HG02973 (cell line): ENCODE results near the gene TSHZ2.
"Not testable (repeated sequence)": the region's sequence is repeated elsewhere in the genome, so short reads cannot be mapped to it uniquely, and the experiment has no call there.

Experiments used
- ATAC-seq: cut with Tn5 transposase; IDR thresholded peaks from one replicate; pipeline ENCODE4 v1.9.1; 2021; ENCODE audit warnings: moderate library complexity; ENCODE audit not compliant: unreplicated experiment

The TSHZ2 gene

GRCh38 chr20:53434662-53435061, 462.5 kb downstream of the TSHZ2 start:
- ATAC-seq: no peak

GRCh38 chr20:53436927-53437326, 464.8 kb downstream of the TSHZ2 start:
- ATAC-seq: not testable (repeated sequence)

DNA sequence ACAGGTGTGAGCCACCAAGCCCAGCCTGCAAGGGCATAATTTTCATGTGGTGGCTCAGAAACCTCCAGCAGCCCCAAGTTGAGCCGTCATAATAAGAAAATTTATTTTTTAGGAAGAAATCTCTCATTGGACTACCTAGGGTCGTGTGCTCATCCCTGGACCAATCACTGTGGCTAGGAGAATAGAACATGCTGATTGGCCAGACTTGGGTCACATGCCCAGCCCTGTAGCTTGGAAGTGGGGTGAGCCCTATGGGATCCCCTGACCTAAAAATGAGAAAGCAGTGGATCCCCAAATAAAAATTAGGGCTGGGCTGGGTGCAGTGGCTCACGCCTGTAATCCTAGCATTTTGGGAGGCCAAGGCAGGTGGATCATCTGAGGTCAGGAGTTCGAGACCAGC, 466.2 kb downstream of the TSHZ2 start:
- no peak for ATAC-seq

GRCh38 chr20:53439046-53439445, 466.9 kb downstream of the TSHZ2 start:
- no peak for ATAC-seq

DNA sequence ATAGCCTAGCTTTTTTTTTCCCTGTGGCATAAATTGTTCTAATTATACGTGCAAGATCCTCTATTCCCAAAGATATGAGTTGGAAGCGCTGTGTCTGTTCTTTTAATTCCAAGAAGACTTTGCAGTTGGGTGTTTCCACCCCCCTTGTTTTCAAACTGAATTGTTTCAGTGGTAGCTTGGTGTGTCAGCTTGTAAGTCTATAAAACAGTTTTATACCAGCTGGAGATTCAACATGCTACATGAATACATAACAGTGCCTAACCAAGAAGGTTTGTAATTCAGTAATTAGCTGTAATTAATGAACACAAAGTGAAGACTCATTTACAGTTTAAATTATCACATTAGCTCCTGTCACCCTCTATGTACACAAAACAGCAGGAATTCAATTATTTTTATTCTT, 467.5 kb downstream of the TSHZ2 start:
- ATAC-seq: no peak

- no peak for ATAC-seq
These were observed 472.4 kb downstream of the TSHZ2 start for GRCh38 chr20:53444401-53445149.

DNA sequence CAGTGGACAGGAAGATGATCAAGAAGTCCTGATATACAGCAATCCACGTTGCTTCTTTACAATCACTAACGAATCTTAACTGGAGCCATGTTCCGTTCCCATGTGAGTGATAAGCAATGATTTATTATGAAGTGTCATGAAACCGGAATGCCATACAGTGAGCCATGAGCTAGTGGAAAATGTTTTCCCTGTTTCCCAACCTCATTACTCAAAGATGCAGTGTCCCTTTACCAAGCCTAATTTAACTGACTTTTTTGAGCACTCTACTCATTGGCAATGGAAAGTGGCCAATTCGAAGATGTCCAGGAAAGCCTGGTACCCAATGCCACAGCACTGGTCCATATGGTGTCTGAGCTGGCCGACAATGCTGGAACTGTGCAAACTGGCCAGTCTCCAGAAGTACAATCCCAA, 473.2 kb downstream of the TSHZ2 start:
- ATAC-seq: no peak

GRCh38 chr20:53445932-53446331, 473.8 kb downstream of the TSHZ2 start:
- no peak for ATAC-seq

- ATAC-seq: no peak
These were observed 475.2 kb downstream of the TSHZ2 start for GRCh38 chr20:53447316-53447715.

GRCh38 chr20:53448426-53448825, 476.3 kb downstream of the TSHZ2 start:
- ATAC-seq: no peak

- ATAC-seq: no peak
These were observed 476.7 kb downstream of the TSHZ2 start for GRCh38 chr20:53448875-53449274.

- ATAC-seq: no peak
These were observed 480.9 kb downstream of the TSHZ2 start for GRCh38 chr20:53453076-53453475.

- no peak for ATAC-seq
These were observed 482.6 kb downstream of the TSHZ2 start for GRCh38 chr20:53454675-53455276.

- ATAC-seq: no peak
These were observed 491.2 kb downstream of the TSHZ2 start for GRCh38 chr20:53463101-53463972.

- ATAC-seq: no peak
These were observed 494.1 kb downstream of the TSHZ2 start for GRCh38 chr20:53466279-53466678.

DNA sequence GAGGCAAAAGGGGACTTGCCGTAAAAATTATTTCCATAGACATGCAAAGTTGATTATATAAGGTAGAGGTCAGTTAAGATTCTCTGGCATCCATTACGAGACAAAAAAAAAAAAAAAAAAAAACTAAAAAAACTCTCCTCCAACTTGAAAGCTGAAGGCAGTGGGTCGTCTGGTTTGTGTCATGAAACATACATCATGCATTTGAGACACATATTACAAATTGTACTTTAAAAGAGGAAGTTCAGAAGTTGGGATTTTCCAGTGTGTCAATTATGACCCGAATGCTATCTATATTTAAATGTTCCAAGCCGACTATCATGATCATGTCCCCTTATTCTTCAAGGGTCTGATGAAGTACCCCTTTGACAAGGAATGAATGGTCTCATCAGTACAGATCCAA, 496.4 kb downstream of the TSHZ2 start:
- ATAC-seq: no peak

GRCh38 chr20:53472859-53473258, 500.7 kb downstream of the TSHZ2 start:
- ATAC-seq: not testable (repeated sequence)

- ATAC-seq: no peak
These were observed 508.8 kb downstream of the TSHZ2 start for GRCh38 chr20:53480913-53481312.

- ATAC-seq: no peak
These were observed 515.5 kb downstream of the TSHZ2 start for GRCh38 chr20:53487461-53488200.

GRCh38 chr20:53488775-53489272, 516.7 kb downstream of the TSHZ2 start:
- ATAC-seq: no peak

GRCh38 chr20:53489528-53489927, 517.4 kb downstream of the TSHZ2 start:
- ATAC-seq: no peak
